Activated CD4-positive, alpha-beta T cell treated with anti-CD3 and anti-CD28 coated beads, Interleukin-2, amount 50 U/mL, for 4 hours (primary cell): Measurements from ENCODE around the gene BRCA2.

Experiments used
- DNase-seq, 2 experiments: peaks; one replicate each; pipeline ENCODE4 v3.0.0-alpha.2; 2020

BRCA2 gene, protein sequence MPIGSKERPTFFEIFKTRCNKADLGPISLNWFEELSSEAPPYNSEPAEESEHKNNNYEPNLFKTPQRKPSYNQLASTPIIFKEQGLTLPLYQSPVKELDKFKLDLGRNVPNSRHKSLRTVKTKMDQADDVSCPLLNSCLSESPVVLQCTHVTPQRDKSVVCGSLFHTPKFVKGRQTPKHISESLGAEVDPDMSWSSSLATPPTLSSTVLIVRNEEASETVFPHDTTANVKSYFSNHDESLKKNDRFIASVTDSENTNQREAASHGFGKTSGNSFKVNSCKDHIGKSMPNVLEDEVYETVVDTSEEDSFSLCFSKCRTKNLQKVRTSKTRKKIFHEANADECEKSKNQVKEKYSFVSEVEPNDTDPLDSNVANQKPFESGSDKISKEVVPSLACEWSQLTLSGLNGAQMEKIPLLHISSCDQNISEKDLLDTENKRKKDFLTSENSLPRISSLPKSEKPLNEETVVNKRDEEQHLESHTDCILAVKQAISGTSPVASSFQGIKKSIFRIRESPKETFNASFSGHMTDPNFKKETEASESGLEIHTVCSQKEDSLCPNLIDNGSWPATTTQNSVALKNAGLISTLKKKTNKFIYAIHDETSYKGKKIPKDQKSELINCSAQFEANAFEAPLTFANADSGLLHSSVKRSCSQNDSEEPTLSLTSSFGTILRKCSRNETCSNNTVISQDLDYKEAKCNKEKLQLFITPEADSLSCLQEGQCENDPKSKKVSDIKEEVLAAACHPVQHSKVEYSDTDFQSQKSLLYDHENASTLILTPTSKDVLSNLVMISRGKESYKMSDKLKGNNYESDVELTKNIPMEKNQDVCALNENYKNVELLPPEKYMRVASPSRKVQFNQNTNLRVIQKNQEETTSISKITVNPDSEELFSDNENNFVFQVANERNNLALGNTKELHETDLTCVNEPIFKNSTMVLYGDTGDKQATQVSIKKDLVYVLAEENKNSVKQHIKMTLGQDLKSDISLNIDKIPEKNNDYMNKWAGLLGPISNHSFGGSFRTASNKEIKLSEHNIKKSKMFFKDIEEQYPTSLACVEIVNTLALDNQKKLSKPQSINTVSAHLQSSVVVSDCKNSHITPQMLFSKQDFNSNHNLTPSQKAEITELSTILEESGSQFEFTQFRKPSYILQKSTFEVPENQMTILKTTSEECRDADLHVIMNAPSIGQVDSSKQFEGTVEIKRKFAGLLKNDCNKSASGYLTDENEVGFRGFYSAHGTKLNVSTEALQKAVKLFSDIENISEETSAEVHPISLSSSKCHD (N-terminal part only)

DNA sequence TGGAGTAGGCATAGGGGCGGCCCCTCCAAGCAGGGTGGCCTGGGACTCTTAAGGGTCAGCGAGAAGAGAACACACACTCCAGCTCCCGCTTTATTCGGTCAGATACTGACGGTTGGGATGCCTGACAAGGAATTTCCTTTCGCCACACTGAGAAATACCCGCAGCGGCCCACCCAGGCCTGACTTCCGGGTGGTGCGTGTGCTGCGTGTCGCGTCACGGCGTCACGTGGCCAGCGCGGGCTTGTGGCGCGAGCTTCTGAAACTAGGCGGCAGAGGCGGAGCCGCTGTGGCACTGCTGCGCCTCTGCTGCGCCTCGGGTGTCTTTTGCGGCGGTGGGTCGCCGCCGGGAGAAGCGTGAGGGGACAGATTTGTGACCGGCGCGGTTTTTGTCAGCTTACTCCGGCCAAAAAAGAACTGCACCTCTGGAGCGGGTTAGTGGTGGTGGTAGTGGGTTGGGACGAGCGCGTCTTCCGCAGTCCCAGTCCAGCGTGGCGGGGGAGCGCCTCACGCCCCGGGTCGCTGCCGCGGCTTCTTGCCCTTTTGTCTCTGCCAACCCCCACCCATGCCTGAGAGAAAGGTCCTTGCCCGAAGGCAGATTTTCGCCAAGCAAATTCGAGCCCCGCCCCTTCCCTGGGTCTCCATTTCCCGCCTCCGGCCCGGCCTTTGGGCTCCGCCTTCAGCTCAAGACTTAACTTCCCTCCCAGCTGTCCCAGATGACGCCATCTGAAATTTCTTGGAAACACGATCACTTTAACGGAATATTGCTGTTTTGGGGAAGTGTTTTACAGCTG lies at the start of gene BRCA2, which contains the start of gene ZAR1L:
Gene BRCA2 (plus strand): TSS at position 271 of the 790 bp plus-strand sequence. CDS start 953 bp downstream, outside the sequence.
Gene ZAR1L (minus strand): TSS at position 126 of the 790 bp plus-strand sequence. CDS start 3,438 bp downstream, outside the sequence.
- peak; percentile 78 to 81 for DNase-seq

DNA sequence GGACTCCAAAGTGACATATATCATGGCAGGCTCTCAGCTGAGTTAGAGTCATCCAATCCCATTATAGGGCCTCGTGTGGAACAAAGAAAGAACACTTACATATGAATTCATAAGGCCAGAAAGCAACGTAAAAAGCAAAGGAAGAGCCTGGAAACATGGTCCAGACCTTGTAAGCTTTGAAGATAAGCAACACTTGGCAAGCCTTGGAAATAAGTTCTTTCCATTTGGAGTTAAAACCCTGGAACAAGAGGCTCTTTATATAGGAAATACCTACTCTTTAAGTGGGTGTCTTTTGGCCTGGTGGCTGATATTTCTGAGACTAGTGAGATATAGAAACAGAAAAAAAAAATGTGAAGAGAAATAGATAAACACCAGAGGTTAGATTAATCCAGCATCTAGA lies 49.6 kb upstream of the BRCA2 start:
- no peak for DNase-seq

DNA sequence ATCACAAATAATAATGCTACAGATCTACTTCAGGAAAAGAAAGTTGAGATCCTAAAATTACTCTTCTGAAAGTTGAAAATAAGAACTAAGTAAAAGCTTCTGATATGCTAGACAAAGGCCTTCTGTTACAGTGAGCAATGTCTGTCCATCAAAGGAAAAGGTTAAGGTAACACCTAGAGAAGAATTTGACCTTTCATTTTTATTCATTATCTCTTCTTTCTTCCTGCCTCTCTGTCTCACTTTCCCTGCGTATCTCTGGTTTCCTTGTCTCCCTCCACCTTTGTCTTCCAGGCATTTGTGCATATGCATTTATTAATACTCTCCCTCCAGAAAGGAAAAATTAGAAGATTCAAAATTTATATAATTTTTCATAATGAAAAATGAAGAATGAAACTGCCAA lies 49.2 kb upstream of the BRCA2 start:
- no peak for DNase-seq

DNA sequence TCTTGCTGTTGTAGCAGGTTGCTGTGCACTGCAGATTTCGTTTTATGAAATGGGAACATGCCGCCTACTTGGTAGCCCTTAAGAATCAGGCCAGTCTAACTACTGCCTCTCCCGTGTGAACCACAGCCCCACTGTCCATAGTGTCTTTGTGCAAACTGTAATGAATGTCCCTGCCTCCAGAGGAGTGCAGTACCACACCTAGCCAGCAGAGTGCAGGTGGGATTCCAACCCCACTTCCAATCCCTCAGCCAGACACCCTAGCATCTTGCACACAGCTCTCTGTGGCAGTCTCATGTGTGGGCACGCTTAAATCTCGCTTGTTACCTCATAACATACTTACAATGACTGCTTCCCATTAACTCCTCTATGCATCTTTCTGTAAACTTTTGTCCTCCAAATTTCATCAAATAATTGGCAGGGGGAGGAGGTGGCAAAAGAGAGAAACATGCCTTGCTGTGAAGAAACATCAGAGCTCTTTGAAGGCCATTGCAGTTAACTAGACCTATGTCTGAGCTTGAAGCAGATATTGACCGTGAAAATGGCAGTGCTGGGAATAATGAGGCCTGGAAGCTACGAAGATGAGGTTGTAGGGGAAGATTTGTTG lies 47.4 kb upstream of the BRCA2 start:
- peak; percentile 42 to 50 for DNase-seq

DNA sequence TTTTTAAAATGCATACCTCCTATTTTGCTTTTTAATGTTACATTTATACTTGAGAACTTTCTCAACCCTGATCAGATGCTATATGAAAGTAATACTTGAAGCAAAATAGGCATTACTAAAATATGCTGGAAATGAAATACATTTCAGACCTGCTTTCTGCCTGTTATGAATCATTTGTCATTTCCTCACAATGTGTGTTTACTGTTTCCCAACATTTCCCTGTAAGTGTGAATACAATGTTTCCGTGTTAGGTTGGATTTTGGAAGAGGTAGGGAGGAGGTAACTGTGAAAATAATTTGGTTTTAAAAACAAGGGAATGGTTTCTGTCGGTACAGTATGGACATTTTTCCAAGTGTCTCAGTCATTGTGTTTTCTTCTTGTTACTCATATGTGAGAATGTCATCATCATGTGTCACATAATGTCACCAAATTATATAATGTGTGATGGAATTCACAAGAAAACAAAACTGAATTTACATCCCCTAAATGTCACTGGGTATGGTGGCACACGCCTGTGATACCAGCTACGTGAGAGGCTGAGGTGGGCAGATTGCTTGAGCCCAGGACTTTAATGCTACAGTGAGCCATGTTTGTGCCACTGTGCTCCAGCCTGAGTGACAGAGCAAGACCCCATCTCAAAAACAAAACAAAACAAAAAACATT lies 43.2 kb upstream of the BRCA2 start:
- no peak for DNase-seq

DNA sequence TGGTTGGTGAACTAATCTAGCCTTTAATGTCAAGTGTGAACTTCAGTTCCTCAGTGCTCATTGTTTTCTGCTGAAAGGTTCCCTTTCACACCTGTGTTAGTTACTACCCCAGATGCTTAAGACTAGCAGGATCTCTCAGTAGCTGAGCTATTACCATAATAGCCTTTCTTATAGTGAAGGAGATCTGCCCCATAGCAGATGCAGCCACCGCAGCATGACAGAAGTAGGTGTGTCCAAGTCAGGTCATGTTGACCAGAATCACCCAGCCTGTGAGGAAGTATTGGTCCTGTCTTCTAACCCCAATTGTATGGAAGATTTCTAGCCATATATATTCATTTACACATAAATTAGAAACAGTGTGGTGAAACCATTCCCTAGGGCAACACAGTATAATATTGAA lies 37.5 kb upstream of the BRCA2 start:
- DNase-seq, result no peak

DNA sequence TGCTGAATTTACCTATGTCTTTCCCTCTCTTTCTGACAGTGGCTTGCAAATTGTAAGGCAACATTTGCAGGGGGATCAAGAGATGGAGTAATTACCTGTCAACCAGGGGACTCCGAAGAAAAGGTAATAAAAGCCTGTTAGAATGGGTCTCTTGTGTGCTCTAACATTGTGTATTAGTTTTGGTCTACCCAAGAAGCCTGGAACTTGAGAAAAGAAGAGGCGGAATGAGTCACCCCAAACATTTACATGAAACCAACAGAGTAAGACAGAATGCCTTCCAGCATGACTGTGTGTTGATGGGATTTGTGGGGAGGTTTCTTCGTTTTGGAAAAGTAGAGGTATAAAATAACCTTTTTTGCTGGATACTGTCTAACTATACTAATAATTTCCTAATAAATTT lies 36.9 kb upstream of the BRCA2 start:
- no peak for DNase-seq

DNA sequence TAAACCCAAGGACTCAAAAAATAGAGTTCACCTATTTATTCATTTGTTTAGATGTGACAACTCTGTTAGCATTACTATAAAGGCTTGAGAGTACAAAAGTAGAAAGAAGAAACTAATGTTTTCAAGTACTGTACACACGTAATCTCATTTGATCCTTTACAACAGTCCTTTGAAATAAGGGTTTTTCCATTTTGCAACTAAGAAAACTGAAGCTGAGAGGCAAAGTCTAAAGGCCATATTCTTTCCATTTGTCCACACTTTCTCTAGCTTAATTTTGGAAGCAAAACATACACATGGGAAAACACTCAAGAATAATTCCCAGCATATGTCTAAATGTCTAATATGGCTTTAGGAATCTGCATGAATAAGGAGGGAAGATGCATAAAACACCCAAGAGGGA lies 34.2 kb upstream of the BRCA2 start:
- no peak for DNase-seq

DNA sequence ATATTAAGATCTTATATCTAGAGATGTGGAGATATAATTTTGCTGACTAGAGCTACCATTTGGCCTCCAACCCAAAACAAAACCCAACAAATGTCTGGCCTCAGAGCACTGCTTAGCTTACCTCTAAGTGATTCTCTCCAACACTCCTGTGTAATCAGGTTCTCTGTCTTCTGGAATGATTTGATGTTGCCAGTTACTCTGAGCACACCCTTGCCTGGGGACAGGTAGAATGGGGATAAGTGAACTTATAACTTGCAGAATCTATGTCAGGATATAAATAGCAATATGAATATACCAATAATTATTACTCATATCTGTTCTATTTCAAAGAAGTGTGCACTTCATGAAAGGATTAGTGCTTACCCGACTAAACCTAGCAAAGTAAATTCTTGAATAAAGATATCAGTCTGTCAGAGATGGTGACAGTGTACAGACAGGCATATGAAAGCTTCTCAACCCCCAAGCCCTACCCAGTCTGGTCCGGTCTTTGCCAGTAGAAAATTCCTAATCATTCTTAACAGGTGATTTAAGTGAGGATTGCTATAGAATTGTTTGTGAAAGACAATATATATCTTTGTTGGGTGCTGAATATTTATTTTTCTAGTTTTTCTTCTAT lies 33.1 kb upstream of the BRCA2 start:
- no peak for DNase-seq

DNA sequence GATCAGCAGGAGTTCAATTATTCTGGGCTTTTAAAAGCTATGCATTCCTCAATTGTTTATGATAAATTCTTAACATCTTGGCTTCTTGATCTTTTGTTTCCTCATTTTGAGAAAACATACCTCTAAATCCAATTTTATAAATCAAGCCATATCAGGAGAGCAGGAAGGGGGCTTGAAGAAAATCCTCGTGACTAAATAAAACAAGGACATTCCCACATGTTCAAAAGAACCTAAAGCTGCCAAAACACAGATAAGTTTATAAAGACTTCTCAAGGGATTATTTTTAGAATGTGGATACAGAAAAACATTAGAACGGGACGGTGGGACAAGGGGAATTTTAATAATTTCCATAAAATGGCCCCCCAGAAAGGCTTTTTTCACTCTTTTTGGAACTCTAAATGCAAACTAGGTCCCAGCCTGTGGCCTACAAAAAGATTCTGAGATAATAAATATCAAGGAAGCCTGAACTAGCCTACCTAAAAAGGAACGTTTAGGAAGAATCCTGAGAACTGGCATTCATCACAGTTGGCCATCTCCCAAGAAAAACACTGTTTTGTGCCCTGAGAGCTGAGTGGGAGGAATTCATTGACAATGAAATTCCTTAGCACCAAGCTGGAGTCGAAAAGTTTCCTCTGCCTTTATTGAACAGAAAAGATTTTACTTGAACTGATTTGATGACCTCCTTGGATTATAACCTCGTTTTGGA lies 30.2 kb upstream of the BRCA2 start:
- no peak for DNase-seq

DNA sequence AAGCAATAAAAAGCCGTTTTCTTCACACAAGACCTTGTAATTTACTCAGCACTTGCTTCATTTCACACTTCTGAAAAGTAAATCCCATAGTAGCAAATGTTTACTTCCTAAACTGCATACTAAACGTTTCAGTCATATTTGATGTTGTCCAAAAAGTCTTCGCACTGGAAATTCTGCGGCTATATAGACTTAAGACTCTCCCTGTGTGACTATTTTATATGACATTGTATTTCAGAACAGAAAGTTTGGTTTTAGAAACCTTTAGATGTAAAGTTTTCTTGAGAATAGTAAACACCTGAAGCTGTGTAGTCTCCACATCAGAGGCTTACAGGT lies 29.7 kb upstream of the BRCA2 start:
- DNase-seq, result no peak

DNA sequence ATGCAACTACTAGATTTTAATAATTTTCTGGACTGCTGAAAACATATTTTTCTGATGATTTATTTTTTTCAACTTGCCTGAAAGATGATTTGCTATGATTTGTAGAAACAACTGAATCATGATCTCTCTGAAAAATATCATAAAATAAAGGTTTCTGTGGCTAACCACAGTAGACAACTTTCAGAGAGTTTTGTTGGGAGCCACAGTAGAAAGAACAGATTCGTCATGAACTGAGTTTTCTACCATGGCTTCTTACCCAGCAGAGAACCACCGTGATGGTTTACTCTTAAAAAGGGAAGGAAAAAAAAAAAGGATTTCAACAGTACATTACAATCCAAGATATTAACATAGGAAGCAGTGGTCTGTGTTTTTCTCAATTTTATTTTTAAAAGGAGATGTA lies 18.1 kb upstream of the BRCA2 start:
- no peak for DNase-seq

DNA sequence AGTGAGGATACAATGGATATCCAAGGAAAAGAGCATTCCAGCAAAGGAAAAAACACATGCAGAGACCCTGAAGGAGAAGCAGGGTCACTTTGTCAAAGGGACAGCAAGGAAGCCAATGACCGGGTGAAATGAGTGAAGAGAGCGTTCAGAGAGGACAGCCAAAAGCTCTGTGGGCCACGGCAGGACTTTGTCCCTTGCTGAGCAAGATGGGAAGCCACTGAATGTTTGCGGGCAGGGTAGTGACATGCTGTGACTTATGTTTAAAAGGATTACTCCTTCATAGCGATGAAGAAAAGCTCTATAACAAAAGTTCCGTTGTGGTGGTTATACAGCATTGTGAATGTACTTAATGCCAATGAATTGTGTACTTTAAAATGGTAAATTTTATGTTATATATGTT lies 16.6 kb upstream of the BRCA2 start:
- DNase-seq, result no peak

DNA sequence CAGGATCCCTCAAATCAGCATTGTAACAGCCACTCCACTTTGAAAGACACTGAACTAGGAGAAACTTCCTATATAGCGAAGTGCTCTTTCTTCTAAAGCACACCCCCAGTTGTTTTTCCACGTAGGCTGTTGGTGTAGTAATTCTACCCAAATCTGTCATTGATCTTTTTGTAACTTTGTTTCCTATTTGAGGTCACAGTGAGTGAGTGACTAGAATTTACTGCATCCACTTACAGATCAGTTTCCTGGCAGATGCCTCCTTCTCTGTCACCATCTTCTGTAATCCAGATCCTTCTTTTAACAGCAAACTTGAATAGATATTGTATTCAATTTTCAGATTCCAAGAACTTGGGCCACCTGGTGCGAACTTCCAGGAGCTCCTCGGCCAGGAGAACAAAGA lies 15.4 kb upstream of the BRCA2 start:
- no peak for DNase-seq

DNA sequence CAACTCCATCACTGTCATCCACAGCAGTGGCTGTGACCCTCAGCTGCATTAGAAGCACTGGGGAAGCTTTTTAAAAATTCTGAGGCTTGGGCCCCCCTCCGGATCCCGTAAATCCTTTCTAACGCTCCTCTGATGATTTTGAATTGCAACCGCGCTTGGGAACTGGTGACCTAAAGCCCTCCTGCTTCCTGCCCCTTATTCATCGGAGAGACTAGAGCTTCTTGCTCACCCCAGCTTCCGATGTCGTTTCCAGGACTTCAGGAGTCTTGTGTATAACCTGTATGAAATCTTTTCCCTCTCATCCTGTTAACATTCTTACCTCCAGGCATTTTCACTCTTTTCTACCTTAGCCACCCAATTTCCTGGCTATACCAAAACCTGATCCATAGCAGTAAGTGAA lies 14.9 kb upstream of the BRCA2 start:
- DNase-seq, result no peak

DNA sequence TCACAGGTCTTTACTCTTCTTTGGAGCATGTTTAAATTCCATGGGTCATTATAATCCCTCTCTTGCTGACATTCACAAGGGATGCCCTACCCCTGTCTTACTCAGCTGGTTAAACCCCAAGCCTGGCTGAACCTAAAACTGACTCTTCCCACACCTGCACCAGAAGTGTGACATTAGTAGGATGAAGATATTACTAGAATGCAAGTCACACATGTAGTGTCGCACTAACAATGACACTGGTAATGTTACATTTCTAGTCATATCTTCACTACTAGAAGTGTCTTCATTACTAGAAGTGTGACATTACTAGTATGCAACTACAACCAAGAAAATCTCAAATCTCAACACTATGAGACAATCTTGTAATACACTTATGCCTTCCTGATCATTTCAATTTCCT lies 14.4 kb upstream of the BRCA2 start:
- no peak for DNase-seq

DNA sequence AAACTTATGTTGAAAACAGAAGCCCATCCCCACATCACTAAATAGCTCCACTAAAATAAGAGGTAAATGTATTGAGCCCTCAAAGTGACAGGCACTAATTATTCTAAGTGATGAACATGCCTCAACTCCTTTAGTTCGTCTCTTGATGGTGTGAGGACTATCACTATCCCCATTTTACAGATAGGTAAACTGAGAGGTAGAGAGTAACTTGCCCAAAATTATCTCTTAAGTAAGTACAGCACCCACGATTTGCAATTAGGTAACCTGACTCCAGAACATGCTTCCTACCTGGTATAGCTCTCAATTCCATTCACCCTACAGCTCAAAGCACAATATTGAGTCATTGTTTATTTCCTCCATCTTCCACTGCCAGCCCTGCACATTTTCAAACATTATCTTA lies 12.8 kb upstream of the BRCA2 start:
- no peak for DNase-seq

DNA sequence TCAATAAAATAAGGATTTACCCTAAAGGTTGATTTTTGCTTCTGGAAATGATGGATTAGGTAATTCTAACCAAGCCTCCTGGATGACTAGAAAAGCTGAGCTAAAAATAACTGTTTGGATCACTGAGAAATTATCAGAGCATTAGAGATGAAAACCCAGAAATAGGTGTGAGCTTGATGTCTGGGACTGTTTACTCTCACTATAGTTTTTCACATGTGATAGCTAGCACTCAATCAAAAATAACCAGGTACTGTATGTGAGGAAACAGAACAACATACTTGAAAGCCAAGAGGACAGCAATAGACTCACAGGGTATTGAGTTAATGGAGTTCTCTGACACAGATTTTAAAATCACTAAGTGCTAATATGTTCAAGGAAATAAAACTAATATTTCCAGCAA lies 9.7 kb upstream of the BRCA2 start:
- DNase-seq, result no peak

DNA sequence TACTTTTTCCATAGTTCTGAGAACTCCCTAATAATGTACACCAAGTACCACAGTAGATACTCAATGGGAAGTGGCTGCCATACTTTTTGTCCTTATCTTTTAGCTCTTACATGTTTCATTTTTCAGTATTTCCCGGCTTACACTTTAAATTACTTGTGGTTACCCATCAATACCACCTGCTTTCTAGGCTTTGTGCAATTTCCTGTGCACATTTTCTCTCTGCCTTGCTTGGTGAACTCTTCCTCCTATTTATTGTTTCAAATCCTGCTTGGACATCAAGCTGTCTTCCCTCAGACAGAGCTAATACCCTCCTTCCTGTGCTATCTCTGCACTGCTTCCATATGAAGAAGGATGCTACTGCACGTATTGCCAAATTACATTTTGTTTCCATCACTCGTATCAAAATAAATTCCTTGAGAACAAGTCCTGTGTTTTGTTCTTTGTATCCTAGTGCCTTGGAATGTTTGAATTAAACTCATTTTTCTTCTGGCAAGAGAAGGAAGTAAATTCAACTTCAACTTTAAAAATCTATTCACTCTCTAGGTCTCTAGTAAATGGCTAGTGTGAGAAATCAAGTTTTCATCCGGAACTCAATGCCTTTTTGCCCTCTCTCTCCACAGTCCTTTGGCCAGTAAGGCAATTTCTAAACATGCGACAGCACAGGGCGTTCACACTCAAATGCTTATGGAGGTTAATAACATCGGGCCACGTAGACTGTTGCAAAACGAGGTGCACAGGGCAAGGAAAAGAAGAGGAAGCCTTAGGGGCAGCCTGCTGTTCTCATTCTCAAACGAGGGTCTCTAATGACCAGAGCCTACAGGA lies 5.8 kb upstream of the BRCA2 start:
- no peak for DNase-seq
